Measurements from ENCODE around the gene GIMAP8. TPM values are rescaled to one million over a fixed set of nuclear protein-coding genes. Genes with fewer than 3 reads are reported as not detected.

The GIMAP8 gene
- total RNA-seq, 1 donor: not detected

GRCh38 chr7:150431839-150432658 lies 18.4 kb upstream of the GIMAP8 start:
- no peak for DNase-seq (ENCODE audit: low read depth)
- TF ChIP-seq, protein P1, sequence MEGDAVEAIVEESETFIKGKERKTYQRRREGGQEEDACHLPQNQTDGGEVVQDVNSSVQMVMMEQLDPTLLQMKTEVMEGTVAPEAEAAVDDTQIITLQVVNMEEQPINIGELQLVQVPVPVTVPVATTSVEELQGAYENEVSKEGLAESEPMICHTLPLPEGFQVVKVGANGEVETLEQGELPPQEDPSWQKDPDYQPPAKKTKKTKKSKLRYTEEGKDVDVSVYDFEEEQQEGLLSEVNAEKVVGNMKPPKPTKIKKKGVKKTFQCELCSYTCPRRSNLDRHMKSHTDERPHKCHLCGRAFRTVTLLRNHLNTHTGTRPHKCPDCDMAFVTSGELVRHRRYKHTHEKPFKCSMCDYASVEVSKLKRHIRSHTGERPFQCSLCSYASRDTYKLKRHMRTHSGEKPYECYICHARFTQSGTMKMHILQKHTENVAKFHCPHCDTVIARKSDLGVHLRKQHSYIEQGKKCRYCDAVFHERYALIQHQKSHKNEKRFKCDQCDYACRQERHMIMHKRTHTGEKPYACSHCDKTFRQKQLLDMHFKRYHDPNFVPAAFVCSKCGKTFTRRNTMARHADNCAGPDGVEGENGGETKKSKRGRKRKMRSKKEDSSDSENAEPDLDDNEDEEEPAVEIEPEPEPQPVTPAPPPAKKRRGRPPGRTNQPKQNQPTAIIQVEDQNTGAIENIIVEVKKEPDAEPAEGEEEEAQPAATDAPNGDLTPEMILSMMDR (IDR thresholded peaks at IDR 0.05; ENCODE audit: insufficient read depth, low read depth, low read length): no peak
- H3K4me3 ChIP-seq (ENCODE audit: low read depth, low read length): no peak overlapping the region

DNA sequence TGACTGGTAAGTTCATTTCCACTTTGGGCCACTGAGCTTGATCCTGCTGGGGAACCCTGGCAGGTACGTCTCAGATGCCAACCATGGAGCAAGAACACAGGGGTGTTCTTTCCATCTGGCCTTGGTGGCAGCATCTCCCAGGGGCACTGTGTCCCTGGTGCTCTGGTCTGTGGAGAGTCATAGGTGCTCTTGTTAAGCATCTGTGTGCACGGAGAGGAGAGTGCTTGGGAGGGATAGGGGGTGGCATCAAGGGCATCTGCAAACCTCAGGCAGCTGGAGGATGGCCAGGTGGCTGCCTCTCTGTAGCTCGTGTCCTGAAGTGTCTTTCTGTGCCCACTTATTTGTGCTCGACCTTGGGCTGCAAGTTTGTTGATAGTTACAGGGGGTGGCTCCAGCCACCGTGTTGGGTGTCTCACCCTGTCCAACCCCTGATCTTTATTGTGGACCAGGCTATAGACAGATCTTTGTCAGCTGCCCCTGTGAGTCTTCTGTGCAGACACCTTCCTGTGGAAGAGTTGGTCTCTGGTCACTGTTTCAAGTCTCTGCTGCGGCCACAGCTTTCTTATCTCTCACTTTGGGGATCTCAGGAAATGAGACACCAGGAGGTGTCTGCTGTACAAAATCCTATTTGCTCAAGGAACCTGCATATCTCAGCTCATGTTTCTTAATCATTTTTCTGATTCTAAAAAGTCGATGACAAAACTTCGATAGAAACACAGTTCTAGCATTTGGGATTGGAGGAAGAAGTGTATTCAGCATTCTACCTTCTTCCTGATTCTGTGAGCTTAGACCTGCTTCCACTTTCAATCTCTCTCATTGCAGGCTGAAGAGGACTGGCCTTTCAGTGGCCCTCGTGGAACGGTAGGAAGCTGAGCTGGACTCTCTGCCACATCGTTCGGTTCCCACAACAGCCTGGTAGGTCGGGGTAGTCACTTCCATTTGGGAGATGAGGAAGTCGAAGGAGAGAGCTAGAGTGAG lies 17.2 kb upstream of the GIMAP8 start:
- no peak for DNase-seq (ENCODE audit: low read depth)
- no peak overlapping the region for H3K4me3 ChIP-seq (ENCODE audit: low read depth, low read length)
- TF ChIP-seq, protein P1 (IDR thresholded peaks at IDR 0.05; ENCODE audit: insufficient read depth, low read depth, low read length): no peak

DNA sequence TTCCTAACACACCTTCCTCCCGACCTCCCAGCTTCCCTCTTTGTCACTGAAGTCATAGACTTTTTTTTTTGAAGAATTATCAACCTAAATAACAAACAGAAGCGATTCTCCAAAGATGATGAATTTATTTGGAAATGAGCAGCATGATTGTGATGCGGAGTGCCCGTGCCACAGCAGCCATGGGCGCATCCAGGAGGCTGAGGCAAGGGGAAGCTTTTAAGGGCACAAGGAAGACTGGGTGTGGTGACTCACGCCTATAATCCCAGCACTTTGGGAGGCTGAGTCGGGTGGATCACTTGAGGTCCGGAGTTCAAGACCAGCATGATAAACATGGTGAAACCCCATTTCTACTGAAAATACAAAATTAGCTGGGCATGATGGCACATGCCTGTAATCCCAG lies 16.2 kb upstream of the GIMAP8 start:
- H3K4me3 ChIP-seq (ENCODE audit: low read depth, low read length): no peak overlapping the region
- no peak for DNase-seq (ENCODE audit: low read depth)
- TF ChIP-seq, protein P1 (IDR thresholded peaks at IDR 0.05; ENCODE audit: insufficient read depth, low read depth, low read length): no peak

DNA sequence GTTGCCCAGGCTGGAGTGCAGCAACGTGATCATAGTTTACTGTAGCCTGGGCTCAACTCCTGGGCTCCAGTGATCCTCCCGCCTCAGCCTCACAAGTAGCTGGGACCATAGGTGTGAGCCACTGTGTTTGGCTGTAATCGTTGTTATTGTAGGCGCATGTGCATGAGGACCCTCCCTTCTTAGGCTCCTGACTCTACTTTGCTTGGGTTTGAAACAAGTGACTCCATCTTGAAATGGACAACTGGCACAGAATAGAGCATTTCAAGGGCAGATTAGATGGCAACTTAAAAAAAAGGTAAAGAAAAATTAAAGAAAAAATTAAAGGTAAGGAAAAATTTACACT lies 15.4 kb upstream of the GIMAP8 start:
- TF ChIP-seq, protein P1 (IDR thresholded peaks at IDR 0.05; ENCODE audit: insufficient read depth, low read depth, low read length): no peak
- no peak for DNase-seq (ENCODE audit: low read depth)
- no peak overlapping the region for H3K4me3 ChIP-seq (ENCODE audit: low read depth, low read length)

GRCh38 chr7:150435390-150436073 lies 14.9 kb upstream of the GIMAP8 start:
- H3K4me3 ChIP-seq (ENCODE audit: low read depth, low read length): no peak overlapping the region
- no peak for DNase-seq (ENCODE audit: low read depth)
- TF ChIP-seq, protein P1 (IDR thresholded peaks at IDR 0.05; ENCODE audit: insufficient read depth, low read depth, low read length): no peak

GRCh38 chr7:150439967-150440366 lies 10.5 kb upstream of the GIMAP8 start:
- H3K4me3 ChIP-seq (ENCODE audit: low read depth, low read length): no peak overlapping the region
- TF ChIP-seq, protein P1 (IDR thresholded peaks at IDR 0.05; ENCODE audit: insufficient read depth, low read depth, low read length): no peak
- peak; percentile 21 for DNase-seq (ENCODE audit: low read depth)

All from fibroblast of villous mesenchyme (primary cell).